HFFc6 (cell line): ENCODE results near the gene HRAS. TPM values are rescaled to one million over a fixed set of nuclear protein-coding genes. Genes with fewer than 3 reads are reported as not detected.
A peak's percentile ranks its signal among the peaks of the same experiment; 100 is the strongest.

Source experiments
- DNase-seq: peaks from one replicate; pipeline ENCODE4 v3.0.0-alpha.2; 2018
- H3K27ac Mint-ChIP-seq: 2 replicates; pipeline ENCODE4 v1.8.0; 2020; ENCODE audit warnings: mild to moderate bottlenecking, mixed read lengths
- H3K27me3 Mint-ChIP-seq: 2 replicates; pipeline ENCODE4 v1.8.0; 2021; ENCODE audit warnings: mild to moderate bottlenecking, moderate library complexity, mixed read lengths; ENCODE audit not compliant: insufficient read depth
- H3K36me3 Mint-ChIP-seq: 2 replicates; pipeline ENCODE4 v1.8.0; 2021; ENCODE audit warnings: low read depth, mixed read lengths
- H3K4me1 Mint-ChIP-seq: 2 replicates; pipeline ENCODE4 v1.8.0; 2020; ENCODE audit warnings: low read depth, mixed read lengths
- H3K4me3 Mint-ChIP-seq: 2 replicates; pipeline ENCODE4 v1.8.0; 2020; ENCODE audit warnings: mild to moderate bottlenecking, moderate library complexity, mixed read lengths
- H3K9me3 Mint-ChIP-seq: 2 replicates; pipeline ENCODE4 v1.8.0; 2020; ENCODE audit warnings: mild to moderate bottlenecking, mixed read lengths
- total RNA-seq, 6 experiments: library from RNA; stranded (reverse); fragmentation: NEBNext Ultra II Directional; extraction: Animal tissue kit (Norgen Biotek cat#: 25700); gene quantifications; 2 replicates in 1 of 6; 3 replicates in 5 of 6; pipeline ENCODE4 v1.2.3, GENCODE V29; 2021
- TF ChIP-seq, protein P1 (sequence below): fragments of 200-600 bp; sonication (generic); IDR thresholded peaks from 2 replicates; pipeline ENCODE4 v1.5.0; 2021; ENCODE audit warnings: antibody characterized with exemption, mild to moderate bottlenecking

HRAS gene
- total RNA-seq, 6 experiments from 2014 or later: 102 to 125 (median 107) TPM

DNA sequence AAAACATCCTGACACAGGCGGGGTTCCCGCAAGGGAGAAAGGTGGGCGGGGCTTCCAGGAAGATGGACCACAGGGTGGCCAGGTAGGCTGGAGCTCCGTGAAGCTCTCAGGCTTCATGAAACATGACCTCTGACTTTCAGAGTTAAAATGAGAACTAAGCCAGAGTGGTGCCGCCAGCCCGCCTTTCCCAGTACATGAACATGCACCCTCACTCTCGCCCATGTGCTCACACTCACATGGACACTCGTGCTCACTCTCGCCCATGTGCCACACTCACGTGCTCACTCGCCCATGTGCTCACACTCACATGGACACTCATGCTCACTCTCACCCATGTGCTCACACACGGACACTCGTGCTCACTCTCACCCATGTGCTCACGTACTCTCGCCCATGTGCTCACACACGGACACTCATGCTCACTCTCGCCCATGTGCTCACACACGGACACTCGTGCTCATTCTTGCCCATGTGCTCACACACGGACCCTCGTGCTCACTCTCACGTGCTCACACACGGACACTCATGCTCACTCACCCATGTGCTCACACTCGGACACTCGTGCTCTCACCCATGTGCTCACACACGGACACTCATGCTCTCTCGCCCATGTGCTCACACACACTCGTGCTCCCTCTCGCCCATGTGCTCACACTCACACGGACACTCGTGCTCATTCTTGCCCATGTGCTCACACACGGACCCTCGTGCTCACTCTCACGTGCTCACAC is 38.4 kb downstream of the HRAS start:
- Mint-ChIP-seq H3K27ac (no peak overlapping the region), H3K4me1 (peaks cover 6% of the 10 kb centered on the region; the same call in 1 of the 2 replicates), H3K4me3 (peak overlapping the region; percentile 34; the same call in 1 of the 2 replicates), H3K36me3 (peaks cover 31% of the 10 kb centered on the region), H3K27me3 (peaks cover 16% of the 10 kb centered on the region), H3K9me3 (peaks cover 8% of the 10 kb centered on the region; the same call in 1 of the 2 replicates)
- no peak for DNase-seq
- TF ChIP-seq, protein P1, sequence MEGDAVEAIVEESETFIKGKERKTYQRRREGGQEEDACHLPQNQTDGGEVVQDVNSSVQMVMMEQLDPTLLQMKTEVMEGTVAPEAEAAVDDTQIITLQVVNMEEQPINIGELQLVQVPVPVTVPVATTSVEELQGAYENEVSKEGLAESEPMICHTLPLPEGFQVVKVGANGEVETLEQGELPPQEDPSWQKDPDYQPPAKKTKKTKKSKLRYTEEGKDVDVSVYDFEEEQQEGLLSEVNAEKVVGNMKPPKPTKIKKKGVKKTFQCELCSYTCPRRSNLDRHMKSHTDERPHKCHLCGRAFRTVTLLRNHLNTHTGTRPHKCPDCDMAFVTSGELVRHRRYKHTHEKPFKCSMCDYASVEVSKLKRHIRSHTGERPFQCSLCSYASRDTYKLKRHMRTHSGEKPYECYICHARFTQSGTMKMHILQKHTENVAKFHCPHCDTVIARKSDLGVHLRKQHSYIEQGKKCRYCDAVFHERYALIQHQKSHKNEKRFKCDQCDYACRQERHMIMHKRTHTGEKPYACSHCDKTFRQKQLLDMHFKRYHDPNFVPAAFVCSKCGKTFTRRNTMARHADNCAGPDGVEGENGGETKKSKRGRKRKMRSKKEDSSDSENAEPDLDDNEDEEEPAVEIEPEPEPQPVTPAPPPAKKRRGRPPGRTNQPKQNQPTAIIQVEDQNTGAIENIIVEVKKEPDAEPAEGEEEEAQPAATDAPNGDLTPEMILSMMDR: no peak

DNA sequence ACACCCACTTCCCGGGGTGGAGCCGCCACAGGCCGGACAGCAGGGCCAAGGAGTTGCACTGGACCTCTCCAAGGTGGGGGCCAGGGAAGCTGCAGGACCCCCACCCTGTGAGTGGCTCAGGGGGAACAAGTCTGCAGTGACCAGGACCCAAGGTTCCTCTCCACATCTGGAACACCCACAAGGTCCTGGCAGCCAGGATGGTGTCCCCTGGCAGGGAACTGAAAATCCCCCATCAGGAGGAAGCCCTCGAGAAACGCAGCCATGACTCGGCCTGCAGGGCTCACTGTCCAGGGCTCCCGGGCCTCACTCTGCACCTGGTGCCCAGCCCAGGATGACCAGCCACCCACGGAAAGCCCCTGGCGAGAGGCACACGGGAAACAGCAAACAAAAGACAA is 39.8 kb downstream of the HRAS start:
- Mint-ChIP-seq H3K27me3 (peaks cover 13% of the 10 kb centered on the region), H3K9me3 (peaks cover 8% of the 10 kb centered on the region; the same call in 1 of the 2 replicates), H3K4me3 (no peak overlapping the region), H3K27ac (peak overlapping the region; percentile 49; the same call in 1 of the 2 replicates), H3K36me3 (peaks cover 31% of the 10 kb centered on the region), H3K4me1 (peaks cover 6% of the 10 kb centered on the region; the same call in 1 of the 2 replicates)
- TF ChIP-seq, protein P1: no peak
- DNase-seq: no peak

DNA sequence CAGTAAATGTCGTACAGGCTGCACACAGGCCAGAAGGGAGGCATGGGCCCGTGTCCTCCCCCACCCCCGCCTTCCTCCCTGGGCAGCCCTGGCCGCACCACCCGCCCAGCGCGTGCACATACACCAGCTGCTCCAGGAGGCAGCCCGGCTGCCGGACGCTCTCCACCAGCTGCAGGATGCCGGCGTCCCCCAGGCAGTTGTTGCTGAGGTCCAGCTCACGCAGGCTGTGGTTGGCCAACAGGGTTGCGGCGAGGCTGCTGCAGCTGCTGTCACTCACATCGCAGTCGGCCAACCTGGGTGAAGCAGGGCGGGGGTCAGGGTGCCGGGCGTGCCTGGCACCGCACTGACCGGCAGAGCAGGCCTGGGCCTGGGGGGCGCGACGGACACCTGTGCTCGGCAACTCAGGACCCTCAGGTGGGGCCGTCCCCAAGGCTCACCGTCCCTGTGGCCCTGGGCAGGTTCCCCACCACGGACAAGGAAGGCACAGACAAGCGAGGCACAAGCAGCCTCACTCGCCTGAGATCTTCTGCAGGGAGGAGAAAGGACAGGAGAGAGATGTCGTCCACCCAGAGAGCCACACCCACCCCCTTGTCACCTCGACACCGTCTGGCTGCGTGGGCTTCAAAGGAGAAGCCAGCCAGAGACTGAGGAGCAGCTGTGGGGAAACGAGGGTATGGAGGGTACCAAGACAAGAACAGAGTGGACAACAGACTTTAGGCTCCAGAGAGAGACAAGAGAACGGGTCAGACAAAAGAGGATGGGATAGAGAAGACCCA is 40.4 kb downstream of the HRAS start:
- Mint-ChIP-seq H3K27ac (peak overlapping the region; percentile 49; the same call in 1 of the 2 replicates), H3K27me3 (peaks cover 13% of the 10 kb centered on the region), H3K4me3 (no peak overlapping the region), H3K4me1 (peaks cover 6% of the 10 kb centered on the region; the same call in 1 of the 2 replicates), H3K36me3 (peaks cover 31% of the 10 kb centered on the region), H3K9me3 (peaks cover 8% of the 10 kb centered on the region; the same call in 1 of the 2 replicates)
- TF ChIP-seq, protein P1: no peak
- no peak for DNase-seq

DNA sequence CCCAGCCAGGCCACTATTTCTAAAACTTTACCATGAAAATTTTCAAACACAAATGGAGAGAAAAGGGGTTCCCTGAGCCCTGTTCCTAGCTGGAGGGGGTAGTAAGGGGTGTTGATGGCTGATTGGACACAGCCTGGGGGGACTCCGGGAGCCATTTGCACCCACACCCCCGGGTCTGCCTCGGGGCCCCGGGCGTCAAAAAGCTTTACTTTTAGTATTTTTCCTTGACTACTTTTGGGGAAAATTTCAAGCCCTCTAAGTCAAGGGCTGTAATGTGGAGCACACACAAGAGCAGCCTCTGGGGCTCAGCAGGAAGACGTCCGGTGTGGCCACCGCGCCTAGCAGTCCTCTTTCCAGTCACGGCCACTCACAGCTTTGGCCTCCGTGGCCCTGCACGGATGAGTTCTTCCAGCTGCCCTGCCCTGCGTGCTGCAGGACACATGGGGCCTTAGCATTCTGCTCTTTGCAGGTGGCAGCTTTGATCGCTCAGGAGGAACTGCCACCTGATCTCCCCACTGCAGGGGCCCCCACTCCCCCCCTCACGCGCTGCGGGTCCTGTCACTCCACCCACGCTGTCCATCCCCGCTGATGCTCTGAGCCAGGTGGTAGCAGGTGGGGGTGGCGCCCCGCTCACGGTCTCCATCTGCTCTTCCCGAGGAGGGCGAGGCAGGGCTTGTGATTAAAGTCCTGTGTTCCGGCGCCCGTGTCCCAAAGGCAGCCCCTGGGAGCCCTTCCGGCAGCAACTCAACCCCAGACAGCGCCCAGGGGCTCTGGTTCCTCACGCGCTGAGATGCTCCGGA is 42.7 kb downstream of the HRAS start:
- TF ChIP-seq, protein P1: no peak
- no peak overlapping the region for H3K4me3 Mint-ChIP-seq
- H3K27ac Mint-ChIP-seq: no peak overlapping the region
- H3K27me3 Mint-ChIP-seq: peaks cover 13% of the 10 kb centered on the region
- H3K4me1 Mint-ChIP-seq: peaks cover 6% of the 10 kb centered on the region; the same call in 1 of the 2 replicates
- peaks cover 23% of the 10 kb centered on the region for H3K36me3 Mint-ChIP-seq
- DNase-seq: no peak
- peaks cover 7% of the 10 kb centered on the region; the same call in 1 of the 2 replicates for H3K9me3 Mint-ChIP-seq

DNA sequence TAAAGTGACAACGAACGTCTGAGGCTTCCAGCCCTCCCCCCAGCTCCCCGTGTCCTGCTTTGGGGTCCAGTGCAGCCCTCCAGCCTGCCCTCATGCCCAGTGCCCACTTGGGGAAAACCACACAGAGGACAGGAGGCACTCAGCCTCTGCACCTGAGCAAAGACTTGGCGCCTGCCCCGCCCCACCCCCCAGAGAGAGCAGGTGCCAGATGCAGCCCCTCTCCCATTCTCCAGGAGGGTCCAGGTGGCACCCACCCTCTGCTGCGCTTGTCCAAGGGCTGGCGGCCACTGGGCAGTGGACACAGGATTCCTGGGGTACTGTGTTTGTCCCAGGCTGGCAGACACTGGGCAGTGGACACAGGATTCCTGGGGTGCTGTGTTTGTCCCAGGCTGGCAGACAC is 44.0 kb downstream of the HRAS start:
- peaks cover 11% of the 10 kb centered on the region for H3K36me3 Mint-ChIP-seq
- no peak overlapping the region for H3K4me3 Mint-ChIP-seq
- H3K27me3 Mint-ChIP-seq: peaks cover 9% of the 10 kb centered on the region; the same call in 1 of the 2 replicates

More for the DNA sequence above, 44.0 kb downstream of the HRAS start:
- Mint-ChIP-seq H3K4me1 (no peaks in the 10 kb centered on the region), H3K27ac (no peak overlapping the region), H3K9me3 (no peaks in the 10 kb centered on the region)
- DNase-seq: no peak
- TF ChIP-seq, protein P1: no peak
